HG02981 (cell line): ENCODE data around the gene NETO2.
"Not testable (repeated sequence)": the region's sequence is repeated elsewhere in the genome, so short reads cannot be mapped to it uniquely, and the experiment has no call there.

Source experiments
- ATAC-seq: cut with Tn5 transposase; IDR thresholded peaks from one replicate; pipeline ENCODE4 v1.9.1; 2021; ENCODE audit warnings: mild to moderate bottlenecking, moderate library complexity; ENCODE audit not compliant: unreplicated experiment

The NETO2 gene

GRCh38 chr16:47136099-47136842, 7.5 kb downstream of the NETO2 start:
- no peak for ATAC-seq

- no peak for ATAC-seq
Observed at GRCh38 chr16:47134550-47134949, 9.2 kb downstream of the NETO2 start.

GRCh38 chr16:47132308-47132707, 11.4 kb downstream of the NETO2 start:
- no peak for ATAC-seq

- no peak for ATAC-seq
Observed at GRCh38 chr16:47129755-47130435, 13.8 kb downstream of the NETO2 start.

- ATAC-seq = no peak
Observed at GRCh38 chr16:47127541-47127940, 16.2 kb downstream of the NETO2 start.

GRCh38 chr16:47125757-47126156, 18.0 kb downstream of the NETO2 start:
- no peak for ATAC-seq

GRCh38 chr16:47113130-47113529, 30.6 kb downstream of the NETO2 start:
- no peak for ATAC-seq

- ATAC-seq = no peak
Observed at GRCh38 chr16:47110939-47111338, 32.8 kb downstream of the NETO2 start.

GRCh38 chr16:47109361-47109760, 34.4 kb downstream of the NETO2 start:
- no peak for ATAC-seq

GRCh38 chr16:47102921-47103320, 40.8 kb downstream of the NETO2 start:
- ATAC-seq = not testable (repeated sequence)

- not testable (repeated sequence) for ATAC-seq
Observed at GRCh38 chr16:47097154-47097553, 46.6 kb downstream of the NETO2 start.

GRCh38 chr16:47096297-47096696, 47.4 kb downstream of the NETO2 start:
- ATAC-seq = no peak

GRCh38 chr16:47084198-47084597, 59.5 kb downstream of the NETO2 start:
- ATAC-seq = no peak

- ATAC-seq = no peak
Observed at GRCh38 chr16:47082099-47082865, 61.5 kb downstream of the NETO2 start.

- ATAC-seq = no peak
Observed at GRCh38 chr16:47081115-47081514, 62.6 kb downstream of the NETO2 start.

GRCh38 chr16:47079860-47080259, 63.9 kb downstream of the NETO2 start:
- no peak for ATAC-seq

GRCh38 chr16:47073223-47074155, 70.3 kb downstream of the NETO2 start:
- peak; percentile 45 for ATAC-seq

- no peak for ATAC-seq
Observed at GRCh38 chr16:47072158-47072557, 71.6 kb downstream of the NETO2 start.

GRCh38 chr16:47069841-47070584, 73.7 kb downstream of the NETO2 start:
- no peak for ATAC-seq

GRCh38 chr16:47069313-47069712, 74.4 kb downstream of the NETO2 start:
- no peak for ATAC-seq
